Activated naive CD8-positive, alpha-beta T cell treated with anti-CD3 and anti-CD28 coated beads, Interleukin-2, amount 50 U/mL, for 16 hours (primary cell): Measurements from ENCODE around the gene EXOC6.

Source experiments
- DNase-seq: peaks from one replicate; pipeline ENCODE4 v3.0.0-alpha.2; 2020; ENCODE audit warnings: low read depth, low spot score

Gene EXOC6

GRCh38 chr10:93023013-93023650, 174.8 kb downstream of the EXOC6 start:
- DNase-seq: no peak

GRCh38 chr10:93026072-93026471, 177.8 kb downstream of the EXOC6 start:
- DNase-seq: no peak

GRCh38 chr10:93027508-93027907, 179.2 kb downstream of the EXOC6 start:
- no peak for DNase-seq

- no peak for DNase-seq
These were observed 180.6 kb downstream of the EXOC6 start for GRCh38 chr10:93028883-93029282.

GRCh38 chr10:93030409-93030808, 182.1 kb downstream of the EXOC6 start:
- no peak for DNase-seq

GRCh38 chr10:93032105-93032808, 183.9 kb downstream of the EXOC6 start:
- no peak for DNase-seq

GRCh38 chr10:93032809-93033137, 184.5 kb downstream of the EXOC6 start:
- DNase-seq: no peak

- no peak for DNase-seq
These were observed 186.1 kb downstream of the EXOC6 start for GRCh38 chr10:93034426-93034825.

GRCh38 chr10:93039110-93039509, 190.8 kb downstream of the EXOC6 start:
- DNase-seq: no peak

- no peak for DNase-seq
These were observed 191.4 kb downstream of the EXOC6 start for GRCh38 chr10:93039721-93040120.

- no peak for DNase-seq
These were observed 206.2 kb downstream of the EXOC6 start for GRCh38 chr10:93054486-93054885.

GRCh38 chr10:93058139-93058538, 209.8 kb downstream of the EXOC6 start:
- DNase-seq: no peak

- DNase-seq: no peak
These were observed 211.9 kb downstream of the EXOC6 start, which contains the start of gene CYP26C1 for GRCh38 chr10:93059975-93060886. CYP26C1 (plus strand) TSS chr10:93060798; CDS start chr10:93061264, 466 bp downstream.

- no peak for DNase-seq
These were observed 212.7 kb downstream of the EXOC6 start for GRCh38 chr10:93060887-93061593.

GRCh38 chr10:93061594-93062513, 213.5 kb downstream of the EXOC6 start:
- no peak for DNase-seq

GRCh38 chr10:93062514-93063143, 214.3 kb downstream of the EXOC6 start:
- DNase-seq: no peak

- DNase-seq: no peak
These were observed 215.0 kb downstream of the EXOC6 start for GRCh38 chr10:93063144-93063976.

- DNase-seq: no peak
These were observed 215.8 kb downstream of the EXOC6 start for GRCh38 chr10:93063977-93064660.
